SH-SY5Y (cell line): Measurements from ENCODE around the gene PHF19.

Source experiments
- GATA2 ChIP-seq: IDR thresholded peaks from 2 replicates; pipeline ENCODE4 v1.6.1; 2011; ENCODE audit warnings: mild to moderate bottlenecking, low read depth, low read length
- GATA3 ChIP-seq: IDR thresholded peaks from 2 replicates; pipeline ENCODE4 v1.6.1; 2011; ENCODE audit warnings: low read depth, mild to moderate bottlenecking, low read length, moderate library complexity

GRCh38 chr9:120895951-120896350 lies 19.0 kb upstream of the PHF19 start:
- TF ChIP-seq GATA3 (no peak), GATA2 (no peak)
